ENCODE measurements around the gene PLXDC2. TPM values are rescaled to one million over a fixed set of nuclear protein-coding genes. Genes with fewer than 3 reads are reported as not detected.

Gene PLXDC2
- total RNA-seq, 3 donors from 2014 or later, result 63.9 to 125 (median 101) TPM

DNA sequence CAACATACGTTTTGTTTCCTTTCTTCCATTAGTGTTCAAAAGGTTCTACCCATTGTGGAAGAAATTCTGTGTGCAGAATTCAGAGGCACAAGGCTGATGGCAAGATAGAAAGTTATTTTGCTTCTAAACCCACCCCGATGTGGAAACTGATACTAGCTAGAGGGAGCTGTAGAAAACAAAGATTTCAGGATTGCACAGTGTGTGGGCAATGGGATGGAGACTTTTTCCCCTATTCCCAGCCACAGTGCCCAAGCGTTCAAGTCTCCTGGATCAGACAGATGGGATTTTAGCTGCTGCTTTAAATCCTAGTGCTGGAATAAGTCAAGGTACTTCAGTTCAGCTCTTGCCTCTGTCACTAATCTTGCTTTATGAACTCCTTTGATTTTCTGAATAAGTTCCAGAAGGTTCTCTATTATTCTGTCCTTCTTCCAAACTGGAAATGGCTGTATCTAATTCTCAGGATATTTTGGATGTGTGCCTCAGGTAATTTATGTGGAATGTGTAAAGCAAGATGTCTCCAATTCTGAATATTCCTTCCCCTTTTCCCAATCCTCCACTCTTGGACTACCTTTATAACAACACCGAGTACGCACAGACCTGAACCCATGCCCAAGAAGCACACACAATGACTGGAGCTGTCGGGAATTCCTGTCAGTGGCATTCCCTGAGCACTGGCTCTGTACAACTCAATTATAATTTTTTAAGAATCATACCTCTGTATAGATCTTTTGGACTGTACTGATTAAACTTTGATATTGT is 473.0 kb downstream of the PLXDC2 start:
- Histone ChIP-seq H3K4me3 (no peak overlapping the region), H3K27ac (no peak overlapping the region), H3K9me3 (no peaks in the 10 kb centered on the region), H3K27me3 (no peaks in the 10 kb centered on the region), H3K4me1 (no peaks in the 10 kb centered on the region), H3K36me3 (no peaks in the 10 kb centered on the region)
- intact Hi-C loops (cut with DNase I; ENCODE audit: low total_unique reads), result no loop called here
- TF ChIP-seq, protein P1, sequence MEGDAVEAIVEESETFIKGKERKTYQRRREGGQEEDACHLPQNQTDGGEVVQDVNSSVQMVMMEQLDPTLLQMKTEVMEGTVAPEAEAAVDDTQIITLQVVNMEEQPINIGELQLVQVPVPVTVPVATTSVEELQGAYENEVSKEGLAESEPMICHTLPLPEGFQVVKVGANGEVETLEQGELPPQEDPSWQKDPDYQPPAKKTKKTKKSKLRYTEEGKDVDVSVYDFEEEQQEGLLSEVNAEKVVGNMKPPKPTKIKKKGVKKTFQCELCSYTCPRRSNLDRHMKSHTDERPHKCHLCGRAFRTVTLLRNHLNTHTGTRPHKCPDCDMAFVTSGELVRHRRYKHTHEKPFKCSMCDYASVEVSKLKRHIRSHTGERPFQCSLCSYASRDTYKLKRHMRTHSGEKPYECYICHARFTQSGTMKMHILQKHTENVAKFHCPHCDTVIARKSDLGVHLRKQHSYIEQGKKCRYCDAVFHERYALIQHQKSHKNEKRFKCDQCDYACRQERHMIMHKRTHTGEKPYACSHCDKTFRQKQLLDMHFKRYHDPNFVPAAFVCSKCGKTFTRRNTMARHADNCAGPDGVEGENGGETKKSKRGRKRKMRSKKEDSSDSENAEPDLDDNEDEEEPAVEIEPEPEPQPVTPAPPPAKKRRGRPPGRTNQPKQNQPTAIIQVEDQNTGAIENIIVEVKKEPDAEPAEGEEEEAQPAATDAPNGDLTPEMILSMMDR (IDR thresholded peaks at IDR 0.05), result no peak
- no peak for TF ChIP-seq POLR2A (IDR thresholded peaks at IDR 0.05)
- TF ChIP-seq POLR2AphosphoS5 (IDR thresholded peaks at IDR 0.05), result no peak
- DNase-seq (ENCODE audit: low spot score in 2 of 2), result no peak

DNA sequence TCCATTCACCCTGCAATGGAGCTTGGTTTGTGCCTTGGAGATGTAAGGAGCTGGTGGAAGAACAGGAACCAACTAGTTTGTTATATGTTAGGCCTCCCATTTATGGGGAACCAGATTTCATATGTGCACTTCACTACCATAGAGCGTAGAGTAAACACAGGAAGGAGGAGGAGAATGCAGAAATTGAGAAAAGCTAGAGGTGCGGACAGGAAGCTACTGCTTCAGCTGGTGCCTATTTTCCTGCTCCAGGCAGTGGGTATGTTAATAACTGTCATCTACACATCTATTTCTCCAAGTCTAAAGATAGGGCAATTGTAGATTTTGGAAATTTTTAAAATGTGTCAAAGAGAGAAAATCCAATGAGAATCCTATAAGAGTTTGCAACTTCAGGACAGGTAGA is 482.2 kb downstream of the PLXDC2 start:
- DNase-seq (ENCODE audit: low spot score in 2 of 2), result no peak
- Histone ChIP-seq H3K36me3 (no peaks in the 10 kb centered on the region), H3K4me1 (no peaks in the 10 kb centered on the region), H3K27me3 (no peaks in the 10 kb centered on the region), H3K27ac (no peak overlapping the region), H3K9me3 (peaks cover 11% of the 10 kb centered on the region in 2 donors), H3K4me3 (no peak overlapping the region)
- intact Hi-C loops (cut with DNase I; ENCODE audit: low total_unique reads), result no loop called here
- TF ChIP-seq POLR2AphosphoS5 (IDR thresholded peaks at IDR 0.05) (no peak), POLR2A (IDR thresholded peaks at IDR 0.05) (no peak)
- TF ChIP-seq, protein P1 (IDR thresholded peaks at IDR 0.05), result no peak

DNA sequence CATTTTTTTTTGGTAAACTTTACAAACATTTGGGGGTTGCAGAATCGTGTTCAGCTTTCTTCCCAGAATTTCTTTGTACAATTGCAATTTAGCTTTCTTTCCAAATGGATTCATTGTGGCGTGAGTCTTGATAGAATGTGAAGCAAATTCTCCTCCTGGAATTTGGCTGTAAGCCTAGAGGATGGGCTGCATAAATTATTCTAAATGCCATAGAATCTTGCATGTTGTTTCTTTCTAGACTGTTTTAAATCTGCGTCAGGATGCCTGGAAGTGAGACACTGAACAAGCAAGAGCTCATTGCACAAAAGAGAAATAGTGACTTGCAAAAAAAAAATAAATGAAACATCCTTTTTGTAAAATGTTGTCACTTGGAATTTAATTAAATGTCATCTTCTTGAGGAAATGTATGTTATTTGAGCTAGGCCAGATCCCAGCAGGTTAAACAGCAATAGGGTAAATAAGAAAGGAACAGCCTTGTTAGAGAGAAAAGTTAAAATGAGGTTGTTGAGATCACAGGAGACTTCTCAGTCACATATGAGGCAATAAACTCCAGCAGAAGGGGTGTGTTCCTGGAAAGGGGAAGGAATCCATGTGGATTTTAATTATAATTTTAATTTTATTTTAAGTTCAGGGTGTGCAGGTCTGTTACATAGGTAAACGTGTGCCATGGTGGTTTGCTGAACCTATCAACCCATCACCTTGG is 483.0 kb downstream of the PLXDC2 start:
- TF ChIP-seq POLR2A (IDR thresholded peaks at IDR 0.05) (no peak), POLR2AphosphoS5 (IDR thresholded peaks at IDR 0.05) (no peak)
- TF ChIP-seq, protein P1 (IDR thresholded peaks at IDR 0.05), result no peak
- H3K36me3 ChIP-seq, result no peaks in the 10 kb centered on the region
- H3K27me3 ChIP-seq, result no peaks in the 10 kb centered on the region
- no peak overlapping the region for H3K27ac ChIP-seq
- intact Hi-C loops (cut with DNase I; ENCODE audit: low total_unique reads), result no loop called here
- DNase-seq (ENCODE audit: low spot score in 2 of 2), result no peak
- H3K4me1 ChIP-seq, result no peaks in the 10 kb centered on the region
- peaks cover 11% of the 10 kb centered on the region in 2 donors for H3K9me3 ChIP-seq
- H3K4me3 ChIP-seq, result no peak overlapping the region

DNA sequence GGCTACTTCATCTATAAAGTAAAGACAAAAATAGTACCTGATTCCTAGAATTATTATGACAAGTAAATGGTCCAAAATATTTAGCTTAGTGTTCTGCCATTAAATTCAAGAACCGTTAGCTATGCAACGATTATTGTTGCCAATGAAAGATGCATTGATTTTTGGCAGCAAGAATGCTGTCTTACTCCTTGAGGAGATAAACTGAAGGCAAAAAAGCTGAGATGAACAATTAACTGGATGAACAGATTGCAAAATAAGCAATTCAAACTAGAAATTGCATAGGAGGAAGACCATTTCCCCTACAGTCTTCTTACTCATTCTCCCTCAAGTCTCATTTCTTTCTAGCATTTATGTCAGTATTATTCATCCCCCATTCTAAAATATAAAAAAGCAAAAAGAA is 484.5 kb downstream of the PLXDC2 start:
- no peak for DNase-seq (ENCODE audit: low spot score in 2 of 2)
- intact Hi-C loops (cut with DNase I; ENCODE audit: low total_unique reads), result no loop called here
- TF ChIP-seq POLR2A (IDR thresholded peaks at IDR 0.05) (no peak), POLR2AphosphoS5 (IDR thresholded peaks at IDR 0.05) (no peak)
- TF ChIP-seq, protein P1 (IDR thresholded peaks at IDR 0.05), result no peak
- no peaks in the 10 kb centered on the region for H3K36me3 ChIP-seq
- no peaks in the 10 kb centered on the region for H3K27me3 ChIP-seq
- H3K27ac ChIP-seq, result no peak overlapping the region
- H3K4me1 ChIP-seq, result no peaks in the 10 kb centered on the region
- H3K4me3 ChIP-seq, result no peak overlapping the region
- H3K9me3 ChIP-seq, result peaks cover 11% of the 10 kb centered on the region in 2 donors

DNA sequence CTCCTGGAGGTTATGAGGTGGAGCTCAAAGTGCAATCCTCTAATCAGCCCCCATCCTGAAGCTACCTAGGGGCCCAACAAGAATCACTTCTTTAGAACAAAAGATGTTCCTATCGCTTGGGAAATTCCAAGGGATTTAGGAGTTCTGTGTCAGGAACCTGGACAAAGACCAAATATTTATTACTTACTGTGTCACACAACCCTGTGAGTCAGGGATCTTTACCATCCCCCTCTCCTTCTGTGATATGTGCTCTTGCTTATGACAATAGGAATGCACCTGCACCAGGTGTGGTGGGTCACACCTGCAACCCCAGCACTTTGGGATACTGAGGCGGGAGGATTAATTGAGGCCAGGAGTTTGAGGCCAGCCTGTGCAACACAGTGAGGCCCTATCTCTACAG is 485.8 kb downstream of the PLXDC2 start:
- no peaks in the 10 kb centered on the region for H3K36me3 ChIP-seq
- intact Hi-C loops (cut with DNase I; ENCODE audit: low total_unique reads), result no loop called here
- peaks cover 5 to 6% of the 10 kb centered on the region in 2 donors for H3K9me3 ChIP-seq
- no peak overlapping the region for H3K27ac ChIP-seq
- DNase-seq (ENCODE audit: low spot score in 2 of 2), result no peak
- no peaks in the 10 kb centered on the region for H3K4me1 ChIP-seq
- H3K4me3 ChIP-seq, result no peak overlapping the region
- H3K27me3 ChIP-seq, result no peaks in the 10 kb centered on the region
- no peak for TF ChIP-seq POLR2A (IDR thresholded peaks at IDR 0.05)
